HEK293T (cell line): ENCODE results near the gene FRS2.

ENCODE experiments used
- SP1 ChIP-seq: fragments of 450-650 bp; IDR thresholded peaks from 2 replicates; pipeline ENCODE4 v1.6.1; 2017
- SUZ12 ChIP-seq: fragments of 450-650 bp; IDR thresholded peaks from 2 replicates; pipeline ENCODE4 v1.6.1; 2016; ENCODE audit warnings: mild to moderate bottlenecking
- TARDBP ChIP-seq: fragments of 450-650 bp; IDR thresholded peaks from 2 replicates; pipeline ENCODE4 v1.6.1; 2016

DNA sequence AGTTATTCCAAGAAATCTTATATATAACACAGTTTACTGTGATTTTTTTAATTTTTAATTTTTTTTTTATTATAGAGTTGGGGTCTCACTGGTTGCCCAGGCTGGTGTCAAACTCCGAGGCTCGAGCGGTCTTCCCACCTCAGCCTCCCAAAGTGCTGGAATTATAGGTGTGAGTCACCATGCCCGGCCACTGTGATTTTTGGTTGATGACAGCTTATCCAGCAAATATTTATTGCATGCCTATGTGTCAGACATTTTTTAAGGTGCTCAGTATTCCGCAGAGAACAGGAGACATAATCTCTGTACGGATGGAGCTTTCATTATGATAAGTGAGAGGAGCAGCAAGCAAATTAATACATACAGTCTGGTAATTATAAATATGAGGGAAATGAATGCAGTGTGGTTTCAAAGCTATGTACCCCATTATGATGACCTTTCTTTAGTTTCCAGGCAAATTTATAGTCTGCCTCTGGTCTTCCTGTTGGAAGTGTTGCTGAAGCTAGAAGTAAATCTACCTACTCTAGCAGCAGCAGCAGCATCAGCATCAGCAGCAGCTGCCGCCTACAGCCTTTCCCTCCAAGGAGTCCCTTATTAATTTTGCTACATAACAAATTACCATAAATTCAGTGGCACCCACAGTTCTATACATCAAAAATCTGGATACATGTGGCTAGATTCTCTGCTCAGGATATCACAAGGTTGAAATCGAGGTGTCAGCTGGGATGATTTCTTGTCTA lies 32.3 kb downstream of the FRS2 start:
- TF ChIP-seq TARDBP: no peak
- no peak for TF ChIP-seq SUZ12
- TF ChIP-seq SP1: no peak
